GM18907 (cell line): Measurements from ENCODE around the gene HLA-DPA1.

Experiments used
- ATAC-seq: cut with Tn5 transposase; IDR thresholded peaks from one replicate; pipeline ENCODE4 v1.9.1; 2021; ENCODE audit warnings: mild to moderate bottlenecking, moderate library complexity; ENCODE audit not compliant: unreplicated experiment

HLA-DPA1 gene

GRCh38 chr6:33018418-33018817, 55.0 kb downstream of the HLA-DPA1 start:
- no peak for ATAC-seq

GRCh38 chr6:33017694-33018353, 55.6 kb downstream of the HLA-DPA1 start:
- ATAC-seq: no peak

- ATAC-seq: no peak
These were observed 56.4 kb downstream of the HLA-DPA1 start for GRCh38 chr6:33017018-33017417.

- ATAC-seq: no peak
These were observed 57.7 kb downstream of the HLA-DPA1 start for GRCh38 chr6:33015798-33016197.

- ATAC-seq: no peak
These were observed 58.4 kb downstream of the HLA-DPA1 start for GRCh38 chr6:33014841-33015634.
